D721Med (cell line): ENCODE data around the gene ABTB1.

Experiments used
- DNase-seq: peaks from one replicate; pipeline ENCODE4 v3.0.0; 2011; ENCODE audit warnings: low spot score; ENCODE audit not compliant: insufficient read length
- FAIRE-seq: peaks from 2 replicates; lab custom pipeline; 2011; peaks lifted over from hg19 to GRCh38; lab: Jason Lieb, UNC
- TF ChIP-seq, protein P1 (sequence below): IDR thresholded peaks from 2 replicates; pipeline ENCODE4 v1.5.1; 2012; ENCODE audit warnings: mild to moderate bottlenecking, control low read depth; ENCODE audit not compliant: insufficient read depth; ENCODE audit errors: missing control alignments

Gene ABTB1

GRCh38 chr3:127717357-127718244, 44.8 kb downstream of the ABTB1 start:
- TF ChIP-seq, protein P1, sequence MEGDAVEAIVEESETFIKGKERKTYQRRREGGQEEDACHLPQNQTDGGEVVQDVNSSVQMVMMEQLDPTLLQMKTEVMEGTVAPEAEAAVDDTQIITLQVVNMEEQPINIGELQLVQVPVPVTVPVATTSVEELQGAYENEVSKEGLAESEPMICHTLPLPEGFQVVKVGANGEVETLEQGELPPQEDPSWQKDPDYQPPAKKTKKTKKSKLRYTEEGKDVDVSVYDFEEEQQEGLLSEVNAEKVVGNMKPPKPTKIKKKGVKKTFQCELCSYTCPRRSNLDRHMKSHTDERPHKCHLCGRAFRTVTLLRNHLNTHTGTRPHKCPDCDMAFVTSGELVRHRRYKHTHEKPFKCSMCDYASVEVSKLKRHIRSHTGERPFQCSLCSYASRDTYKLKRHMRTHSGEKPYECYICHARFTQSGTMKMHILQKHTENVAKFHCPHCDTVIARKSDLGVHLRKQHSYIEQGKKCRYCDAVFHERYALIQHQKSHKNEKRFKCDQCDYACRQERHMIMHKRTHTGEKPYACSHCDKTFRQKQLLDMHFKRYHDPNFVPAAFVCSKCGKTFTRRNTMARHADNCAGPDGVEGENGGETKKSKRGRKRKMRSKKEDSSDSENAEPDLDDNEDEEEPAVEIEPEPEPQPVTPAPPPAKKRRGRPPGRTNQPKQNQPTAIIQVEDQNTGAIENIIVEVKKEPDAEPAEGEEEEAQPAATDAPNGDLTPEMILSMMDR: no peak
- no peak for FAIRE-seq
- DNase-seq: no peak

GRCh38 chr3:127718245-127718915, 45.6 kb downstream of the ABTB1 start:
- DNase-seq (no peak), FAIRE-seq (no peak)
- TF ChIP-seq, protein P1: no peak

- DNase-seq (no peak), FAIRE-seq (no peak)
- TF ChIP-seq, protein P1: no peak
These were observed 46.2 kb downstream of the ABTB1 start for GRCh38 chr3:127718916-127719290.

DNA sequence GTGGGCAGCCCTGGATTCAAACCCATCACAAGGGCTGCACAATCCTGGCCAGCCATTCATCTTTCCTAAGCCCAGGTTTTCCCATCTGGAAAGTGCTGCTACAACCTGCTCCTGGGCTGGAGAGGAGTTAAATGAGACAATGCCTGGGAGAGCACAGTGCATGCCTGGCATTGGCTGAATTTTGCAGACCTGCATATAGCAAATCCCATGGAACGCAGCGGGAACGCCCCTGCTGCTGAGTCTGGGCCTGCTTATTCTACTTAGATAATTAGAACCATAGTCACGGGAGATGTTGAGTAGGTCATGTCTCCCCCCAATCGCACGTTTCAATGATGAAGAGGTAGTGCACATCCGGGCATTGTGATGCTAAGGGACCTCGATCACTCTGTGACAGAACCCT, 46.6 kb downstream of the ABTB1 start:
- TF ChIP-seq, protein P1: no peak
- DNase-seq (no peak), FAIRE-seq (no peak)

- TF ChIP-seq, protein P1: no peak
- DNase-seq: no peak
- no peak for FAIRE-seq
These were observed 47.5 kb downstream of the ABTB1 start for GRCh38 chr3:127720161-127720823.

DNA sequence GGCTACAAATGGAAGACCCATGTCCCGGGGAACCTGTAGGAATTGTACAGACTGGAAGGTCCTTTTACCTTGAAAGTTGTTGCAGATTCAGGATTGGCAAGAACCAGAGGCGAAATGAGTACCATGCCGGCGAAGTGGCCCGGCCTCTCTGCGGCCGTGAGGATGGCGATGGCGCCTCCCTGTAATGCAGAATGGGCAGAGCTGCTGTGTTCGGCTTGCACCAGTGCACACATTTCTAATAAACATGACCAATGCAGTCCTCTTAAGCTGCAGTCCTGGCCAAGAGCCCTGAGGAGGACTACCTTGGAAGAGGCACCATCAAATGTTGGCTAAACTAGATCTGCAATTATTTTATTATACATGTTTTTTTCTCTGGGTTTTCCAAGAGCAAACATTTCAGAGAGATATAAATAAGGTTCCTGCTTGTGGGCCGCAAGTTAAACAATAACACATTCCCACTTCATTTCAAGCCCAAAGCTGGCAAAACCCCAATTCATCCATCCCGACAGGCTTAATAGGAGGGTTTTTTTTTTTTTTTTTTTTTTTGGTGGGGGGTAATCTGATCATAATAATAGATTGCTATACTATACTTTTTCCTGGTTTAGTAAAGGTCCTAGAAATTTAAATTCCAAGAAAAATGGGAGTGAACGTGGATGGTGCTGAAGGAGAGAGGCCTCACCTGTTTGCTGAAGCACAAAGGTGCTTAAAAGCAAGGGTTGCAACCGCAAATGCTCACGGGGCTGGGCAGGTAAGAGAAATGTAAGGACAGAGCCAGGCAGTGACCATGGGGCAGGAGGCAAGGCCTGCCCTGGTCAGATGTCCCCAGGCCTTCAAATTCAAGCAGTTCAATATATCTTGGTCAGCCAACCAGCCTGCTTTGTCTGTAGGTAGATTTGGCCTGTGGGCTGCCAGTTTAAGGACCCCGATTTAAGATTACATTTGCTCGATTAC, 48.5 kb downstream of the ABTB1 start:
- TF ChIP-seq, protein P1: no peak
- DNase-seq (no peak), FAIRE-seq (no peak)
